ENCODE data around the gene CCDC24.

Gene CCDC24

DNA sequence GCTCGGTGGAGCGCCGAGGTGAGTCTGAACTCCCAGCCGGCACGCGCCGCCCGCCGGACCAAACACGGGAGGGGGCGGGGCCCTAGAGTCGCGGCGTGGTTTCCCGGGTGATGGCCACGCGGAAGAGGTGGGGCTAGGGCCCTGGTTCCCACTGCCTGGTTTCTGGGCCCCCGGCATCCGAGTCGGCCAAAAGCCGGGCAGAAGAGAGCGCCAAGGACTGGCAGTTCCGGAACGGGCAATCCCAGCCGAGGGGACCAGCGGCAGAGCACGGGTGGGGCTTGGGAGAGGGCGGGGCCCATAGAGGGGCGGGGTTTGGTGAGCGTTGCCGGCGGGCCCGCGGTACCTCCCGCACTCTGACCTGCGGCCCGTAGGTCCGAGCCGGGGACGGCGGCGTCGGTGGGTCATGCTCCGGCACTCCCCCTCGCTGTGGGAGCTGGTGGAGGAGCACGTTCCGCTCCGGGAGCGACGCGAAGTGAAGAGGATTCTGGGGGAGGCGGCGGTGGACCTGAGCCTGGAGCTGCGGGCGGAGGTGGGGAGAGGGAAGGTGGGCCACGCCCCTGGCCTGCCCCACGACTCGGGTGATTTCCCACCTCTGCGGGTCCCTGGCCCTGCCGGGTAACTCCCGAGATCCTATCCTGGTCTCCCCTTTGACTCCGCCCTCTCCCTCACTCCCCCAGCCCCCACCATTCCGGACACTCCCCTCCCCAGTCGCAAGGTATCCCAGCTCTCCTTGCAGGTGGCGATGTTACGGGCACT is at the start of gene CCDC24:
Gene CCDC24 (plus strand): TSS at position 124 of the 756 bp plus-strand sequence. CDS start 280 bp downstream, at position 404.
- peak; percentile 81 for DNase-seq (ENCODE audit: extremely low read depth, insufficient read length)
- TF ChIP-seq, protein P1, sequence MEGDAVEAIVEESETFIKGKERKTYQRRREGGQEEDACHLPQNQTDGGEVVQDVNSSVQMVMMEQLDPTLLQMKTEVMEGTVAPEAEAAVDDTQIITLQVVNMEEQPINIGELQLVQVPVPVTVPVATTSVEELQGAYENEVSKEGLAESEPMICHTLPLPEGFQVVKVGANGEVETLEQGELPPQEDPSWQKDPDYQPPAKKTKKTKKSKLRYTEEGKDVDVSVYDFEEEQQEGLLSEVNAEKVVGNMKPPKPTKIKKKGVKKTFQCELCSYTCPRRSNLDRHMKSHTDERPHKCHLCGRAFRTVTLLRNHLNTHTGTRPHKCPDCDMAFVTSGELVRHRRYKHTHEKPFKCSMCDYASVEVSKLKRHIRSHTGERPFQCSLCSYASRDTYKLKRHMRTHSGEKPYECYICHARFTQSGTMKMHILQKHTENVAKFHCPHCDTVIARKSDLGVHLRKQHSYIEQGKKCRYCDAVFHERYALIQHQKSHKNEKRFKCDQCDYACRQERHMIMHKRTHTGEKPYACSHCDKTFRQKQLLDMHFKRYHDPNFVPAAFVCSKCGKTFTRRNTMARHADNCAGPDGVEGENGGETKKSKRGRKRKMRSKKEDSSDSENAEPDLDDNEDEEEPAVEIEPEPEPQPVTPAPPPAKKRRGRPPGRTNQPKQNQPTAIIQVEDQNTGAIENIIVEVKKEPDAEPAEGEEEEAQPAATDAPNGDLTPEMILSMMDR (IDR thresholded peaks at IDR 0.05; ENCODE audit: insufficient read depth, low read length, poor library complexity, severe bottlenecking): no peak
- no peaks in the 10 kb centered on the region for H3K27me3 ChIP-seq (replicated peaks; ENCODE audit: control insufficient read depth, insufficient read depth, low read length)
- H3K4me3 ChIP-seq (replicated peaks; ENCODE audit: low read depth, low read length): peak within 1 kb of the TSS; percentile 85
- no peaks in the 10 kb centered on the region for H3K36me3 ChIP-seq (ENCODE audit: control insufficient read depth, insufficient read depth, low read length)

DNA sequence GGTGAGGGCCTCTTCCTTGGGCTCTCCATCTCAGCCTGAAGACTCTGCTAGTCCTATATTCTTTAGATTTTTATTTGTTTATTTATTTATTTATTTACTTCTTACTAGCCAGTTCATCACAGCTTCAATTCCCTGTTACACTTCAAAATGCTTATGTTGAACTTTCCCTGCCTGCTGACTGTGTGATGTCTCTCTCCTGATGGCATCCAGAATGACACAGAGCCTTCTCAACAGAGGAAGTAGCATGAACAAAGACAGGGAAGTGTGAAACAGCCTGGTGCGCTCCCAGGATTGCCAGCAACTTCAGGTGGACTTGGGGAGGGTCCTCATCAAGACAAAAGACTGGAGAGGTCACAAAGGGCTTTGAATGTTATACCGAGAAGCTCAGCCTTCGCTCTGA is 49.0 kb upstream of the CCDC24 start:
- TF ChIP-seq, protein P1 (IDR thresholded peaks at IDR 0.05; ENCODE audit: insufficient read depth, low read length, poor library complexity, severe bottlenecking): no peak
- H3K27me3 ChIP-seq (replicated peaks; ENCODE audit: control insufficient read depth, insufficient read depth, low read length): no peaks in the 10 kb centered on the region
- H3K36me3 ChIP-seq (ENCODE audit: control insufficient read depth, insufficient read depth, low read length): peaks cover 2% of the 10 kb centered on the region; the same call in 1 of the 2 replicates
- no peak for DNase-seq (ENCODE audit: extremely low read depth, insufficient read length)
- no peak overlapping the region for H3K4me3 ChIP-seq (replicated peaks; ENCODE audit: low read depth, low read length)

DNA sequence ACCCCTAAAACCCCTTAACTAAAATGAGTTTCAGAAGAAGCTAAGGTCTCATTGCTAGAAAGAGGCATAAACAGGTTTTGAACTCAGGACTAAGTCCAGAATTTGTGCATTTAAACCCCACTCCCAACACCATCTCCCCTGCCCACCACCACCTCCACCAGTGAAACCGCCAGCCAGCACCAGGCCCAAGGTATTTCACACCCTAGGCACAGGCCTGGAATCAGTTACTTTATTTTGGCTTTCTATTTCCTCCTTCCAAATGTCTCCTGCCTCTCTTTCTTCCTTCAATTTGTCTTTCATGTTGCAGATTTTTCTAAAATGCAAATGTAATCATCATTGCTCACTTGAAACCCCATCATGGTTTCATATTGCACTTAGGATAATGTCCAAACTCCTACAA is 46.5 kb upstream of the CCDC24 start:
- no peak for DNase-seq (ENCODE audit: extremely low read depth, insufficient read length)
- TF ChIP-seq, protein P1 (IDR thresholded peaks at IDR 0.05; ENCODE audit: insufficient read depth, low read length, poor library complexity, severe bottlenecking): no peak
- H3K4me3 ChIP-seq (replicated peaks; ENCODE audit: low read depth, low read length): no peak overlapping the region
- H3K27me3 ChIP-seq (replicated peaks; ENCODE audit: control insufficient read depth, insufficient read depth, low read length): no peaks in the 10 kb centered on the region
- H3K36me3 ChIP-seq (ENCODE audit: control insufficient read depth, insufficient read depth, low read length): peaks cover 5% of the 10 kb centered on the region

DNA sequence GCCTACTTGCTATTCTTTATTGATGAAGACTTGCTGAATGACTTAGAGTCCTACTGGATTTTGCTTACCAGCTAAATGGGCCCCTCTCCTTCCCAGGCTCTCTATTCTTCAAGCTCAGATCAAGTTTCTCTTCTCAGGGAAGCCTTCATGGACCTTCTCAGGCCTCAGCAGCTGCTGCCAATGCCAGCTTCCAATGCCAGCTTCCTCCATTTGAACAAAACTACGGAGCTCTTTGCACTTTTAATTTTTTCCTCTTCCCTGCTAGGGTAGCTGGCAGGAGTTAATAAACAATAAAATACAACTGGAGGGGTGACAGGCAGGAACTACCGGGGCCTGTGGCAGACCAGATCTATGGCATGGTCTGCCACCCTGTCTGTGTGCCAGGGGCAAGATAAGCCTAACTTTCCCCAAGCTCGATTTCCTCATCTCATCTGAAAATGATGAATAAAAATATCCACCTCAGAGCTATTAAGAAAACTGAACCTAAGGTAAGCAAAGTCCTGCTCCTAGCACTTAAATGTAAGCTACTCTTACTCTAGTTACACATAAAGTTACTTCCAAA is 45.6 kb upstream of the CCDC24 start:
- no peaks in the 10 kb centered on the region for H3K27me3 ChIP-seq (replicated peaks; ENCODE audit: control insufficient read depth, insufficient read depth, low read length)
- peaks cover 6% of the 10 kb centered on the region for H3K36me3 ChIP-seq (ENCODE audit: control insufficient read depth, insufficient read depth, low read length)
- peak overlapping the region; percentile 96 for H3K4me3 ChIP-seq (replicated peaks; ENCODE audit: low read depth, low read length)
- TF ChIP-seq, protein P1 (IDR thresholded peaks at IDR 0.05; ENCODE audit: insufficient read depth, low read length, poor library complexity, severe bottlenecking): no peak
- DNase-seq (ENCODE audit: extremely low read depth, insufficient read length): no peak

DNA sequence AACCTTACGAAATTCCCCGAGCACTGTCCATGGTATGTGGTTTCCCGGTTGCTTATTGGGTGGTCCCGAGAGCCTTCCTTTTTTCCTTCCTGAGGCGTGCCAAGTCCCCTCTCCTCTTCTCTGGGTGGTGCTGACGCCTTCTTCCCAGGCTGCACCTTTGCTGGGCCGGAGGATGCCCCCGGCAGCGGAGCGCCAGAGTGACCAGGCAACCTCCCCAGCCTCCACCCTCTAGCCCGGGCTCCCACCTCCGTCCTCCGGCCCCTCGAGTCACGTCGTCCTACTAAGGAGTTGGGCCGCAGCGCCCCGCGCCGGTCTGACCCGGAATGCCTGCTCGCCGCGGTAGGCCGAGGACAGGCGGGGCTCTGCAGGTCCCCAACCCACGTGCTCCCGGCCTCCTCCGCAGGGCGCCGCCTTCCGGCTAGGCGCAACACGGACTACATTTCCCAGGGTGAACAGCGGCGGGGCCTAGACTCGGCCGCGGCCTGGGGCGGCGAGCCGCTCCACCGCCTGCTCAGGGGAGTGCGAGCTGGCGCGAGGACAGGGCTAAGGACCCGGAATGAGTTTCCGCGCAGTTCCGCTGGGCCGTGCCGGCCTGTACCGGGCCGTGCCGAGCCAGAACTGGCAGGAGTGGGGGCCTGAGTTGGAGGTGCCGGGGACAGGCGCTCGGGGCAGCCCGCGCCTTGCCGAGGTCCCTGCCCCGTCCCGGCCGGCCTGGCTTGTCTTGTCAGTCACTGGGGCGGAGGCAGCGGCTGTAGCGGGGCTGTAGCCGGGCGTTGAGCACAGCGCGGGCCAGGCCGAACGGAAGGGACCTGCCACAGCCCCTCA is 45.0 kb upstream of the CCDC24 start, which contains the start of gene IPO13:
Gene IPO13 (plus strand): TSS at position 715 of the 825 bp plus-strand sequence. CDS start 651 bp downstream, outside the sequence.
- TF ChIP-seq, protein P1 (IDR thresholded peaks at IDR 0.05; ENCODE audit: insufficient read depth, low read length, poor library complexity, severe bottlenecking): peak; percentile 80
- peak within 1 kb of the TSS; percentile 96 for H3K4me3 ChIP-seq (replicated peaks; ENCODE audit: low read depth, low read length)
- DNase-seq (ENCODE audit: extremely low read depth, insufficient read length): peak; percentile 99
- H3K36me3 ChIP-seq (ENCODE audit: control insufficient read depth, insufficient read depth, low read length): peaks cover 6% of the 10 kb centered on the region
- H3K27me3 ChIP-seq (replicated peaks; ENCODE audit: control insufficient read depth, insufficient read depth, low read length): no peaks in the 10 kb centered on the region

Measured in GM06990 (cell line).